ENCODE data around the gene PRCD.
"Not testable (repeated sequence)": the region's sequence is repeated elsewhere in the genome, so short reads cannot be mapped to it uniquely, and the experiment has no call there.

Gene PRCD

GRCh38 chr17:76549539-76549938, 9.7 kb downstream of the PRCD start:
- H3K27me3 ChIP-seq (ENCODE audit: control insufficient read depth, insufficient read depth, low read length): no peaks in the 10 kb centered on the region
- no peak overlapping the region for H3K4me3 ChIP-seq (ENCODE audit: low read length)
- H3K4me1 ChIP-seq (ENCODE audit: control insufficient read depth, insufficient read depth, low read length): no peaks in the 10 kb centered on the region
- no peak overlapping the region for H3K9ac ChIP-seq (ENCODE audit: low read length)
- H3K27ac ChIP-seq (ENCODE audit: low read depth, low read length): no peak overlapping the region
- no peaks in the 10 kb centered on the region for H3K36me3 ChIP-seq (ENCODE audit: control insufficient read depth, insufficient read depth, low read length)

GRCh38 chr17:76550712-76551615, 11.1 kb downstream of the PRCD start:
- Histone ChIP-seq H3K36me3 (ENCODE audit: control insufficient read depth, insufficient read depth, low read length) (no peaks in the 10 kb centered on the region), H3K27ac (ENCODE audit: low read depth, low read length) (no peak overlapping the region), H3K4me1 (ENCODE audit: control insufficient read depth, insufficient read depth, low read length) (no peaks in the 10 kb centered on the region), H3K4me3 (ENCODE audit: low read length) (no peak overlapping the region), H3K9ac (ENCODE audit: low read length) (no peak overlapping the region), H3K27me3 (ENCODE audit: control insufficient read depth, insufficient read depth, low read length) (no peaks in the 10 kb centered on the region)

GRCh38 chr17:76551685-76552084, 11.8 kb downstream of the PRCD start:
- no peak overlapping the region for H3K9ac ChIP-seq (ENCODE audit: low read length)
- no peak overlapping the region for H3K27ac ChIP-seq (ENCODE audit: low read depth, low read length)
- no peak overlapping the region for H3K4me3 ChIP-seq (ENCODE audit: low read length)
- no peaks in the 10 kb centered on the region for H3K36me3 ChIP-seq (ENCODE audit: control insufficient read depth, insufficient read depth, low read length)
- no peaks in the 10 kb centered on the region for H3K4me1 ChIP-seq (ENCODE audit: control insufficient read depth, insufficient read depth, low read length)
- no peaks in the 10 kb centered on the region for H3K27me3 ChIP-seq (ENCODE audit: control insufficient read depth, insufficient read depth, low read length)

- Histone ChIP-seq H3K27ac (ENCODE audit: low read depth, low read length) (no peak overlapping the region), H3K4me1 (ENCODE audit: control insufficient read depth, insufficient read depth, low read length) (no peaks in the 10 kb centered on the region), H3K27me3 (ENCODE audit: control insufficient read depth, insufficient read depth, low read length) (no peaks in the 10 kb centered on the region), H3K36me3 (ENCODE audit: control insufficient read depth, insufficient read depth, low read length) (no peaks in the 10 kb centered on the region), H3K4me3 (ENCODE audit: low read length) (no peak overlapping the region), H3K9ac (ENCODE audit: low read length) (no peak overlapping the region)
Measured at GRCh38 chr17:76553178-76553908, 13.5 kb downstream of the PRCD start.

GRCh38 chr17:76554131-76554530, 14.3 kb downstream of the PRCD start:
- no peaks in the 10 kb centered on the region for H3K27me3 ChIP-seq (ENCODE audit: control insufficient read depth, insufficient read depth, low read length)
- H3K4me1 ChIP-seq (ENCODE audit: control insufficient read depth, insufficient read depth, low read length): peaks cover 7% of the 10 kb centered on the region
- H3K9ac ChIP-seq (ENCODE audit: low read length): no peak overlapping the region
- no peak overlapping the region for H3K27ac ChIP-seq (ENCODE audit: low read depth, low read length)
- no peaks in the 10 kb centered on the region for H3K36me3 ChIP-seq (ENCODE audit: control insufficient read depth, insufficient read depth, low read length)
- no peak overlapping the region for H3K4me3 ChIP-seq (ENCODE audit: low read length)

GRCh38 chr17:76556765-76557367, 17.0 kb downstream of the PRCD start:
- H3K27ac ChIP-seq (ENCODE audit: low read depth, low read length): peak overlapping the region; percentile 81
- peaks cover 21% of the 10 kb centered on the region for H3K4me1 ChIP-seq (ENCODE audit: control insufficient read depth, insufficient read depth, low read length)
- peak overlapping the region; percentile 97 for H3K4me3 ChIP-seq (ENCODE audit: low read length)
- H3K9ac ChIP-seq (ENCODE audit: low read length): peak overlapping the region; percentile 63
- no peaks in the 10 kb centered on the region for H3K27me3 ChIP-seq (ENCODE audit: control insufficient read depth, insufficient read depth, low read length)
- H3K36me3 ChIP-seq (ENCODE audit: control insufficient read depth, insufficient read depth, low read length): no peaks in the 10 kb centered on the region

- H3K4me3 ChIP-seq (ENCODE audit: low read length): peak overlapping the region; percentile 97
- H3K36me3 ChIP-seq (ENCODE audit: control insufficient read depth, insufficient read depth, low read length): no peaks in the 10 kb centered on the region
- no peaks in the 10 kb centered on the region for H3K27me3 ChIP-seq (ENCODE audit: control insufficient read depth, insufficient read depth, low read length)
- peaks cover 24% of the 10 kb centered on the region for H3K4me1 ChIP-seq (ENCODE audit: control insufficient read depth, insufficient read depth, low read length)
- H3K27ac ChIP-seq (ENCODE audit: low read depth, low read length): peak overlapping the region; percentile 81
- H3K9ac ChIP-seq (ENCODE audit: low read length): peak overlapping the region; percentile 63
Measured at GRCh38 chr17:76557368-76558197, 17.7 kb downstream of the PRCD start.

GRCh38 chr17:76558198-76559095, 18.6 kb downstream of the PRCD start:
- Histone ChIP-seq H3K36me3 (ENCODE audit: control insufficient read depth, insufficient read depth, low read length) (no peaks in the 10 kb centered on the region), H3K27ac (ENCODE audit: low read depth, low read length) (peak overlapping the region; percentile 81), H3K4me3 (ENCODE audit: low read length) (peak overlapping the region; percentile 97), H3K9ac (ENCODE audit: low read length) (peak overlapping the region; percentile 59), H3K27me3 (ENCODE audit: control insufficient read depth, insufficient read depth, low read length) (no peaks in the 10 kb centered on the region), H3K4me1 (ENCODE audit: control insufficient read depth, insufficient read depth, low read length) (peaks cover 24% of the 10 kb centered on the region)

GRCh38 chr17:76559460-76559859, 19.6 kb downstream of the PRCD start:
- not testable (repeated sequence) for H3K4me3 ChIP-seq (ENCODE audit: low read length); H3K27ac ChIP-seq (ENCODE audit: low read depth, low read length); H3K27me3 ChIP-seq (ENCODE audit: control insufficient read depth, insufficient read depth, low read length); H3K36me3 ChIP-seq (ENCODE audit: control insufficient read depth, insufficient read depth, low read length); H3K9ac ChIP-seq (ENCODE audit: low read length)
- H3K4me1 ChIP-seq (ENCODE audit: control insufficient read depth, insufficient read depth, low read length): peaks cover 24% of the 10 kb centered on the region

- peaks cover 3% of the 10 kb centered on the region for H3K36me3 ChIP-seq (ENCODE audit: control insufficient read depth, insufficient read depth, low read length)
- no peak overlapping the region for H3K4me3 ChIP-seq (ENCODE audit: low read length)
- H3K4me1 ChIP-seq (ENCODE audit: control insufficient read depth, insufficient read depth, low read length): peaks cover 24% of the 10 kb centered on the region
- H3K27me3 ChIP-seq (ENCODE audit: control insufficient read depth, insufficient read depth, low read length): no peaks in the 10 kb centered on the region
- no peak overlapping the region for H3K27ac ChIP-seq (ENCODE audit: low read depth, low read length)
- no peak overlapping the region for H3K9ac ChIP-seq (ENCODE audit: low read length)
Measured at GRCh38 chr17:76560036-76560876, 20.4 kb downstream of the PRCD start.

- Histone ChIP-seq H3K9ac (ENCODE audit: low read length) (no peak overlapping the region), H3K4me3 (ENCODE audit: low read length) (no peak overlapping the region), H3K27me3 (ENCODE audit: control insufficient read depth, insufficient read depth, low read length) (no peaks in the 10 kb centered on the region), H3K4me1 (ENCODE audit: control insufficient read depth, insufficient read depth, low read length) (peaks cover 24% of the 10 kb centered on the region), H3K36me3 (ENCODE audit: control insufficient read depth, insufficient read depth, low read length) (peaks cover 3% of the 10 kb centered on the region), H3K27ac (ENCODE audit: low read depth, low read length) (no peak overlapping the region)
Measured at GRCh38 chr17:76560877-76561221, 21.0 kb downstream of the PRCD start.
